B cell (primary cell): Measurements from ENCODE around the gene UBTD1. TPM values are rescaled to one million over a fixed set of nuclear protein-coding genes. Genes with fewer than 3 reads are reported as not detected.

Experiments
- ATAC-seq: fragments of 200-7000 bp; cut with Tn5 transposase; one replicate; pipeline ENCODE4 v1.10.0; 2021; ENCODE audit warnings: low read depth, mild to moderate bottlenecking, moderate number of reproducible peaks, moderate library complexity
- CTCF ChIA-PET: fragments of 350-600 bp; sonication (Branson Sonifier 250); formaldehyde crosslinking; loops from one replicate; lab custom pipeline; 2021; ENCODE audit warnings: antibody characterized with exemption, inconsistent platforms; lab: Charles Lee
- POLR2A ChIA-PET: fragments of 350-600 bp; sonication (Branson Sonifier 250); formaldehyde crosslinking; loops from one replicate; lab custom pipeline; 2021; ENCODE audit warnings: antibody characterized with exemption; lab: Charles Lee
- DNase-seq: peaks from one replicate; pipeline ENCODE4 v3.0.0; 2013
- H2AFZ ChIP-seq: 2 replicates; pipeline ENCODE4 v1.6.1; 2012; ENCODE audit warnings: mild to moderate bottlenecking, low read depth, low read length; ENCODE audit not compliant: insufficient read depth, poor library complexity, severe bottlenecking
- H3K27ac ChIP-seq, 2 donors: 1 replicate in 1 of 2; 2 replicates in 1 of 2; pipeline ENCODE4 v1.5.1; 2012 to 2013; ENCODE audit warnings: low read length in 2 of 2, mild to moderate bottlenecking in 2 of 2, moderate library complexity in 1 of 2
- H3K27me3 ChIP-seq, 4 experiments: fragments of 200-600 bp in 1 of 4; sonication (generic) in 1 of 4; replicated peaks in 1 of 4; 1 replicate in 2 of 4; 2 replicates in 2 of 4; pipeline versions ENCODE4 v1.6.1 to v1.7.0; 2013 to 2016; ENCODE audit warnings: low read length in 3 of 4, mild to moderate bottlenecking in 2 of 4, mixed read lengths in 1 of 4, moderate library complexity in 1 of 4; ENCODE audit not compliant: insufficient read depth in 4 of 4, control insufficient read depth in 3 of 4; ENCODE audit errors: control extremely low read depth in 1 of 4
- H3K36me3 ChIP-seq, 2 experiments: replicated peaks in 1 of 2; 1 replicate in 1 of 2; 2 replicates in 1 of 2; pipeline versions ENCODE4 v1.6.1 to v1.7.1; 2013; ENCODE audit warnings: low read length in 1 of 2; ENCODE audit not compliant: insufficient read depth in 2 of 2, control insufficient read depth in 1 of 2; ENCODE audit errors: control extremely low read depth in 1 of 2, extremely low read depth in 1 of 2
- H3K4me1 ChIP-seq, 2 donors: fragments of 200-600 bp in 1 of 2; sonication (generic) in 1 of 2; 1 replicate in 1 of 2; 2 replicates in 1 of 2; pipeline versions ENCODE4 v1.5.1 to v1.6.1; 2013 to 2017; ENCODE audit warnings: low read length in 2 of 2; ENCODE audit not compliant: control insufficient read depth in 2 of 2, insufficient read depth in 2 of 2
- H3K4me2 ChIP-seq: replicated peaks from 2 replicates; pipeline ENCODE3; 2012; ENCODE audit warnings: mild to moderate bottlenecking, low read depth, low read length; ENCODE audit not compliant: poor library complexity, severe bottlenecking
- H3K4me3 ChIP-seq, 5 experiments: fragments of 200-600 bp in 1 of 5; sonication (generic) in 1 of 5; 1 replicate in 3 of 5; 2 replicates in 2 of 5; pipeline versions ENCODE4 v1.5.1 to v1.7.0; 2011 to 2016; ENCODE audit warnings: low read length in 4 of 5, mild to moderate bottlenecking in 4 of 5, low read depth in 2 of 5, control low read depth in 1 of 5, moderate library complexity in 1 of 5; ENCODE audit not compliant: insufficient read depth in 1 of 5; ENCODE audit errors: control extremely low read depth in 1 of 5, extremely low read depth in 1 of 5
- H3K79me2 ChIP-seq: fragments of 200-600 bp; sonication (generic); one replicate; pipeline ENCODE4 v1.6.0; 2016; ENCODE audit warnings: low read length; ENCODE audit not compliant: control insufficient read depth, insufficient read depth
- H3K9ac ChIP-seq: fragments of 200-600 bp; sonication (generic); 2 replicates; pipeline ENCODE4 v1.6.1; 2017; ENCODE audit warnings: mild to moderate bottlenecking, low read length, moderate library complexity
- H3K9me3 ChIP-seq, 3 donors: one replicate each; pipeline versions ENCODE4 v1.6.1 to v1.7.1; 2013; ENCODE audit warnings: low read length in 2 of 3; ENCODE audit not compliant: control insufficient read depth in 2 of 3, insufficient read depth in 1 of 3; ENCODE audit errors: control extremely low read depth in 1 of 3
- H4K20me1 ChIP-seq: 2 replicates; pipeline ENCODE4 v1.6.0; 2012; ENCODE audit warnings: mild to moderate bottlenecking, low read length; ENCODE audit not compliant: insufficient read depth, control insufficient read depth, poor library complexity, severe bottlenecking
- H3K27ac Mint-ChIP-seq: one replicate; pipeline ENCODE4 v1.8.0; 2021; ENCODE audit warnings: mixed read lengths
- H3K27me3 Mint-ChIP-seq: one replicate; pipeline ENCODE4 v1.8.0; 2021; ENCODE audit warnings: mixed read lengths
- H3K4me1 Mint-ChIP-seq: one replicate; pipeline ENCODE4 v1.8.0; 2021; ENCODE audit warnings: mixed read lengths
- H3K4me3 Mint-ChIP-seq: one replicate; pipeline ENCODE4 v1.8.0; 2021; ENCODE audit warnings: mixed read lengths
- H3K9me3 Mint-ChIP-seq: one replicate; pipeline ENCODE4 v1.8.0; 2022; ENCODE audit warnings: mixed read lengths; ENCODE audit not compliant: insufficient read depth
- CTCF ChIP-seq: fragments of 200-600 bp; IDR thresholded peaks from one replicate; pipeline ENCODE4 v1.8.0; 2022; ENCODE audit warnings: antibody characterized with exemption, mild to moderate bottlenecking
- EZH2 ChIP-seq: IDR thresholded peaks from 2 replicates; pipeline ENCODE4 v1.6.1; 2012; ENCODE audit warnings: borderline replicate concordance, low read depth, mild to moderate bottlenecking, moderate library complexity, low read length; ENCODE audit not compliant: insufficient read depth, poor library complexity, severe bottlenecking
- WGBS: methylation state at CpG from one replicate; pipeline ENCODE4 v1.1.5; 2013; ENCODE audit warnings: missing lambda C conversion rate; ENCODE audit not compliant: insufficient coverage; 5-methylcytosine and 5-hydroxymethylcytosine counted together
- intact Hi-C: fragments of 100-400 bp; cut with micrococcal nuclease; formaldehyde crosslinking; loops from one replicate; pipeline ENCODE4 v1.10.0; 2022
- polyA plus RNA-seq: library from polyadenylated mRNA; depleted of rRNA; stranded (reverse); fragments of >200 nt; gene quantifications from 2 replicates; pipeline ENCODE4 v1.2.3, GENCODE V29; 2012
- total RNA-seq, 2 donors: library from RNA; stranded (reverse); fragments of 120-200 nt in 1 of 2; gene quantifications; 1 replicate in 1 of 2; 2 replicates in 1 of 2; pipeline versions ENCODE4 v1.2.3 to v1.2.4, GENCODE V29; 2013 to 2022

Gene UBTD1
- total and polyA plus RNA-seq, 2 donors (not counting 1 experiment from before 2014, with no cell fraction given) = 1.3 to 1.8 TPM

- ATAC-seq (no peak), DNase-seq (no peak)
- Histone ChIP-seq H3K4me2 (no peak overlapping the region), H4K20me1 (peaks cover 27% of the 10 kb centered on the region), H3K36me3 (peaks cover 0 to 47% of the 10 kb centered on the region in 2 experiments), H2AFZ (no peak overlapping the region), H3K4me3 (no peak overlapping the region), H3K9me3 (no peaks in the 10 kb centered on the region), H3K27ac (no peak overlapping the region), H3K4me1 (peaks cover 10 to 12% of the 10 kb centered on the region in 2 donors), H3K9ac (no peak overlapping the region), H3K79me2 (peaks cover 68% of the 10 kb centered on the region), H3K27me3 (no peaks in the 10 kb centered on the region)
- WGBS = 100% methylated on average over 1 of the region's 2 CpGs
- Mint-ChIP-seq H3K4me1 (peaks cover 23% of the 10 kb centered on the region), H3K4me3 (no peak overlapping the region), H3K9me3 (no peaks in the 10 kb centered on the region), H3K27me3 (no peaks in the 10 kb centered on the region), H3K27ac (no peak overlapping the region)
- ChIA-PET CTCF (no interaction called here), POLR2A (no interaction called here)
- TF ChIP-seq CTCF (no peak), EZH2 (no peak)
- intact Hi-C loops = no loop called here
Measured at GRCh38 chr10:97450828-97451227, 47.9 kb upstream of the UBTD1 start.

- WGBS = 99% methylated on average over 13 of the region's 17 CpGs
- TF ChIP-seq CTCF (no peak), EZH2 (no peak)
- no peak overlapping the region for H3K27ac Mint-ChIP-seq
- ChIA-PET CTCF (no interaction called here), POLR2A (no interaction called here)
- no peak overlapping the region for H3K4me2 ChIP-seq
- no peaks in the 10 kb centered on the region for H3K27me3 ChIP-seq
- H2AFZ ChIP-seq = no peak overlapping the region
- ATAC-seq (no peak), DNase-seq (no peak)
- H3K9me3 Mint-ChIP-seq = no peaks in the 10 kb centered on the region
- intact Hi-C loops = no loop called here
- H3K27ac ChIP-seq = no peak overlapping the region
- H3K4me3 Mint-ChIP-seq = no peak overlapping the region
- no peak overlapping the region for H3K9ac ChIP-seq
- H3K27me3 Mint-ChIP-seq = no peaks in the 10 kb centered on the region
- peaks cover 17% of the 10 kb centered on the region for H3K4me1 Mint-ChIP-seq
- H3K9me3 ChIP-seq = no peaks in the 10 kb centered on the region
- H4K20me1 ChIP-seq = peaks cover 27% of the 10 kb centered on the region
- H3K4me1 ChIP-seq = peaks cover 8% of the 10 kb centered on the region in 2 donors
- no peak overlapping the region for H3K4me3 ChIP-seq
- peaks cover 61% of the 10 kb centered on the region for H3K79me2 ChIP-seq
- H3K36me3 ChIP-seq = peaks cover 0 to 54% of the 10 kb centered on the region in 2 experiments
Measured at GRCh38 chr10:97451605-97452004, 47.1 kb upstream of the UBTD1 start.
